ENCODE results near the gene CYP24A1.

CYP24A1 gene

DNA sequence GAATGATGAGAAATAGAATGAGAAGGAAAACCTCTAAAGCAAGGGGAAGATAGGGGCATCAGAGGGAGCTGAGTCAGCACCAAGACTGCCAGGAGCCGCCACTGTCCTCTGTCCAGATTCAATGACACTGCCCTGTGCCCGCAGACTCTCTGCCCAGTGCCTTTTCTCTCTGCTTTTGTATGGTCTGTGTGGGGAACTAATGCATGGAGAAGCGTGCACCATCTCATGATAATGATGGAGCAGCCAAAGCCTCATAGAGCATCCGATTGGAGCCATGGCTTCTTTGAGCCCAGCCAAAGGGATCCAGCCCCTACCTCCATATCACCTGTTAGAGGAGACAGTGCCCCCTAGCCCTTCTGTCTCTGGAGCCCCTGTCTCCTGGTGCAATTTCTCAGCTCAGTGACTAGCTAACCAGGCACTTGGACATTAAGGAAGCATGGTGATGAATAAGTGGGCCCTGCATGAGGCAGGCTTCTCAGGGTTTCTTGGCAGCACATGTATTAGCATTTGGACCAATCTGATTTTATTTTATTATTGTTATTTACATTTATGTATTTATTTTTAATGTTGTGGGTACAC, 27.6 kb upstream of the CYP24A1 start:
- no peak for DNase-seq (ENCODE audit: low spot score)

DNA sequence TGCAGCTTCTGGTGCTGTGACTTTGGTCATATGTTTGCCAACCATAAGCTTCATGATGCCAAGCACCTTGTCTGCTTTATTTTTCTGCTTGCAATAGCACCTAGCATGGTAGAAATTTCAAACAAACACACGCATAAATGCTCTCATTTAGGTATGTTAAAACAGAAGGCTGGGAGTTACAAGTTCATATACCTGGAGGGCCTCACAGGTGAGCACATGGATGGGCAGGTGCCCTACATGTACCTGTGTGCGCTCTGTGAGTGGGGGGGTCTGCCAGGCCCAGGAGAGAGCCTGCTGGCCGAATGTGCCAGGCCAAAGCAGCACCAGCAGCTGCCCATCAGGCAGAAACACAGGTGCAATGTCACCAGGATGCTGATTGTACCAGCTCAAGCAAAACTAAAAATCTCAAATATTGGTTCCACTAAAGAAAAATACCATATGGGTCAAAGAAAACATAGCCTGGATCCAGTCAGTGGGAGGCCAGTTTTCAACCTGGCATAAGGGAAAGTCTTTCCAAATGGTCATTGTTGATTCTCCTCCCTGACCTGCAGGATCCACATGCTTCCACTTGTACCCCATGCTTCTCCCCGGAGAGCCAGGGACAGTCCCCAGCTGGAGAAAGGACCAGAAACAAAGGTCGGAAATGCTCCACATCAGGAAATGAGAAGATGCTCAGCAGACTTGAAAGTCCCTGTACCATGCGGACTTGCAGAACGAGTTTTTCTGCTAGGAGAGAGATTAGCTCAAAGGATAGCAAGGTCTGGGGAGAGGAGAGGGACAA, 26.9 kb upstream of the CYP24A1 start:
- no peak for DNase-seq (ENCODE audit: low spot score)

DNA sequence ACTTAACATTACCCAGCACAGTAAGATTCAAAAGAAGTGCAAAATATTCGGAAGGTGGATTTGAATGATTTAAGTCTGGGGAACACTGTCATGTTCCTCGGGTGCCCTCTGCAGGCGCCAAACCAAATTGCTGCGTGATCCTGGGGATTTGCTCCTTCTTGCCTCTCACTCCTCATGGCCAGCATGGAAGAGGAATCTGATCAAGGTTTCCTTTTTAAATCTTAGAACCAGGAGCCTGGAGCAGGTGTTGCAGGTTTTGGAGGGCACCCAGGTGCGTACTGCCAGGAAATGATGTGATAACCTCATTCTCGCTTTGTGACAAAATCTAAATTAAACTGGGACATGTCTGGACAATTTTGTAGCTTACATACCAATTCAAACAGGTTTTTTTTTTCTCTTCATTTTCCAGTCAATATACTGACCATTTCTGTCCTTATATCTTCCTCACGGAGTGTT, 26.0 kb upstream of the CYP24A1 start:
- DNase-seq (ENCODE audit: low spot score), result peak; percentile 67

DNA sequence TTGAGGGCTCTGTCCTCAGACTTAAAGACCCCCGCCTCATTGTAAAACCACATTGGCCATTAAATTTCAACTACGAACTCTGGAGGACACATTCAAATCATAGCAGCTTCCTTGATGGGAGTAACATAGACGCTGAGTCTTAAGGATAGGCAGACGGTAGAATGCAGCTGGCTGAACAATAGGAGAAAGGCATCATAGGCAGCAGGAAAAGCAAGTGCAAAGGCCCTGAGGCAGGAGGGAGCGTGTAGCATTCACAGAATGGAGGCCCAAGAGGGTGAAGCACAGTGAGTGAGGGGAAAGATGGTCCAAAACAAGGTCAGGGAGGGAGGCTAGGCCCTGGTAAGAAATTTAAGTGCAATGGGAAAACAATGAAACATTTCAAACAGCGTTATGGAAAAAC, 25.5 kb upstream of the CYP24A1 start:
- no peak for DNase-seq (ENCODE audit: low spot score)

DNA sequence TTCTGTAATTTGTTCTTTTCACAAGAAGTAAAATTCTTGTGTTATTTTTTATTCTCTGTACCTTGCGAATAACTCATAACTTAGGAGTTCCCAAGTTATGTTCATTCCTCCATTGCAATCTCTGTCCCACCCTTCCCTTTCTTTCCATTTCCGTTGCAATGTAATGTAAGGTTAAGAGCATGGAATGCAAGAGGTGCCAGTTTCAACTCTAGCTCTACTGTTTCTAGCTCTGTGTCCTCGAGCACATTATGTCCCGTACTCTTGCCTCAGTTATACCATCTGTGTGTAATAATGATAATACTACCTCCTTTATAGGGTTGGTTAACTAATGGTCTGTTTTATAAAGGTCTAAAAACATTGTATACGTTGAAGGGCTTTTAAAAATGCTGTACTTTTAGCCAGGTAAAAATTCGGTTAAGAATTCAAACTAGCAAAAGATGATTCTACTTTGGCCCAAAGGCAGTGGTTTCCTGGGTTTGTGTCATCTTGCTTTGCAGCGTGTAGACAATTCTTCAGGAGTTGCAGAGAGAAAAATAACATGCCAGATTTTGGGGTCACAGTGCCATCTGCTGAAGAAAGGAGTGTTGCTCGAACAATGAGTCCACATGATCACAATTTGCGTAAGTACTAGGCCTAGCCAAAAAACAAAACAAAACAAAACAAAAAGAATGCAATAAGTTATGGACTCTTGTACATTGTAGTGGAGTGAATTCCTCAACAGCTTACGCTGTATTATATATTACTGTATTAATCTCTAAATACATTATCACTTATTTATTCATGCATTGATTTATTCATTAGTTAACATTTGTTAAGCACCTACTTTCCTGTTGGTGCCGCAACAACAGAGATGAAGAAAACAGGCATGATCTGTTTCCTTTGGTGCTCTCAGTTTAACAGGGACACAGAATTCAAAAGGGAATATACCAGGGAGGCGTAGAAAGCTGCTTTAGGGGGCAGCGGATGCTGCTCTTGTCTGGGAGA, 24.1 kb upstream of the CYP24A1 start:
- DNase-seq (ENCODE audit: low spot score), result no peak

DNA sequence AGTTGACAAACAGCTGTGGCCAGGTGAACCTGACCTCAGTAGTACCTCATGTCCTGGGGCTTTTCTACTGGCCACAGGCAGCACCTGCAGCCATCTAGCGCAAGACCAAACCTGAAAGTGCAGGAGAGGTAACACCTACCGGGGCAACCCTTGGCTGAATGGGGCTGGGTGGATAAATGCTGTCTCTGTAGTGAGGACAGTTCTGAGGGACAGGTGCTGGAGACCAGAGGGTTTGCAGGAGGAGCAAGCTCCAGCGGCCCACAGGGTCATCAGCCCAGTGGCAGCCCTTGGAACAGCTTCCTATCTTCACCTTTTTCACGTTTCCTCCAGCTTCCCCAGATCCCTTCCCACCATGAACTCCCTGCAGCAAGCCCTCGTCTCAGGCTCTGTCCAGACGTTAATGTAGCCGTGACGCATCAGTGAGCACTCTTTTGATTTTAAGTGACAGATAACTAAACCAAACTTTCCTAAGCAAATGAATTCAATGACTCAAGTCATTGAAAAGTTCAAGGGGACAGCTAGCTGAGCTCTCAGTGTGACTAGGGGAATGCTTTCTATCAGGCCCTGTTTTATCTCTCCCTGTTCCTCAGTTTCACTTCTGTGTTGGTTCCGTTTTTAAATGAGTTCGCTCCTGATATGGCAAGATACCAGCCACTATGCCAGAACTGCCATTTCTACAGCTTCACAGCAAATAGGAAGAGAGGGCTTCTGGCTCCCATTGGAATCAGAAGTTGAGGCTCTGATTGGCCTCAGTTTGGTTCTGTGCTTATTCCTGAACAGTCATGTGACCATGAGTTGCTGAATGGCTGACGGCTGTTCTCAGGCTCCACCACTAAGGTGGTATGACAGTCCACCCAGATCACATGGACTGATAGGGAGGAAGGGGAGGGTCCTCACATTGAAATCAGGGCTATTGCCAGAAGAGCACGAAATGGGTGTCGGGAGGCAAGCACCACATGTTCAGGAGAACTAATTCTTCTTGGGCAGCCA, 22.0 kb upstream of the CYP24A1 start:
- DNase-seq (ENCODE audit: low spot score), result no peak

DNA sequence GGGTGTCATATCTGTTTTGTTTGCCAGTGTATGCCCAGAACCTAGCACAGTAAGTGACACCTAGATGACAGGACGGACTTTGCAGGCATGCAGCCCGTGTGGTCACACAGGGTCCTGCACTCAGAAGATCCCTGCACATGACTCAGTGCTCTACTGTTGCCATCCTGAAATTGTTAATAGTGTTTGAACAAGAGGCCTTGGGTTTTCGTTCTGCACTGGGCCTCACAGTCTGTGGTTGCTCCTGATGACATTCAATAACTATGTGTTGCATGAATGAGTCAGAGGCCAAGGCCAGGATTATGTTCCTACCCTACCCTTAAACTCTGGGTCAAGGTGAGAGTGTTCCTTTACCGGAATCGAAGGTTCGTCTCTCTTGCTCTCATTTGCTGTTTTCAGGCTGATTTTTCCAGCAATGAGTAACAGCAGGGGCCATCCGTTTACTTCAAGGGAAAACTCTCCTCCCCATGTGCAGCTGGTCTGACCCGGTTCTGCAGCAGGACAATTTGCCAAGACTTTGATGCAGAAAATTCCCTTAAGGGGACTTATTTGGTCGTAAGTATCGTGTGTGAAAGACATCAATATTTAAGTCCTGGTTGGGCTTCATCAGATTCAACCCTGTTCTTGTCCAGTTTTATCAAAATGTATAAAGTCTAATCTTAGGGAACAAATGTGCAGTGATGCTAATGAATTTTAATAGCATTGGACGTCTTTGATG, 21.1 kb upstream of the CYP24A1 start:
- DNase-seq (ENCODE audit: low spot score), result no peak

DNA sequence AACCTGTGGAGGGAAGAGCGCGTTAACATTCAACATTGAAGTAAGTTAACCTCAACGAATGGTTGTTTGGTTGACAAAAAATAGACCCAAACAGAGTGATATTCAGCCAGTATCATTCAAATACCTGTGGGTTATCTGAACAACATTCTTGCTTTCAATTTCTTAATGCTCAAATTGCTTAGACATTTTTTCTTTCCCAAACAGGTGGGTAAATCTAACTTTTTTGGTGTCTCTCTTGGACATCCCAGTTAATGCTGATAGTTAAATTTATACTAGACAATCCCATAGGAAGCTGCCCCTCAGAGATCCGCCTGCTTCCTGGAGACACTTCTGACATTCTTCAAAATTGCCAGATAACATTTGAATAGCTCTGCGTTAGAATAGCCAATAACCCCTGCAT, 20.0 kb upstream of the CYP24A1 start:
- no peak for DNase-seq (ENCODE audit: low spot score)

DNA sequence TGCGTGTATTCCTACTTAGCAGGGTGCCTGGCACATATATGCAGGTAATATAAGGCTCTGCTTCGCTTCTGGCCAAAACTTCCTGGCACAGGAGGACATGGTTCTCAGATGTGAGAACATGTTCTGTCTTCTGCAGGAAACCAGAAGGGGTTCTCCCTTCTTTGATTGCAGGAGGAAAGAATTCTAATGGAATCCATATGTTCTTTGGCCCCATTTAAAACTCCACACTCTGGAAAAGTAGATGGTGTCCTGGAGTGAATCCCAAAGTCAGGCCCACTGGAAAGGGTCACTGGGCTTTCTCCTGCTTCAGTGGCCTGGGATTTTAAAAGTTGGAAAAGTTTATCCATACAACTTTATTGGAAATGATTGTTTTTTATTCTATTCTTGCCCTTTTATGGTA, 16.4 kb upstream of the CYP24A1 start:
- no peak for DNase-seq (ENCODE audit: low spot score)

DNA sequence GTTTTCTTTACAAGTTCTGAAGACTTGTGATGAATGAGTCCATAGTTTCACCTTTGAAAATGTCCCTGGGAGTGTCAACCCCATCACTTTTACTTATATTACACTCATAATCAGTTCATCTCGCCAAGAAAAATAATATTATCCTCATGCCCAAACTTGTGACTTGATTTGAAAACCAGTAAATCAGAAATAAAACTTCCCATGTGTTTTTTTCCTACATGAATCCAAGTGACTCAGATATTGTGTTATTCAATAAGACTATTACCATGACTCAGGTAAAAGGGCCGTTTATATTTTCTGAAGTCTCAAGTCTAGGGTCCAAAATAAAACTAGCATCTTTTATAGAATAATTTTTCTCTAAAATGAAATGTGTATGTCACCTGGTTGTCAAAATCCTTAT, 15.8 kb upstream of the CYP24A1 start:
- no peak for DNase-seq (ENCODE audit: low spot score)

DNA sequence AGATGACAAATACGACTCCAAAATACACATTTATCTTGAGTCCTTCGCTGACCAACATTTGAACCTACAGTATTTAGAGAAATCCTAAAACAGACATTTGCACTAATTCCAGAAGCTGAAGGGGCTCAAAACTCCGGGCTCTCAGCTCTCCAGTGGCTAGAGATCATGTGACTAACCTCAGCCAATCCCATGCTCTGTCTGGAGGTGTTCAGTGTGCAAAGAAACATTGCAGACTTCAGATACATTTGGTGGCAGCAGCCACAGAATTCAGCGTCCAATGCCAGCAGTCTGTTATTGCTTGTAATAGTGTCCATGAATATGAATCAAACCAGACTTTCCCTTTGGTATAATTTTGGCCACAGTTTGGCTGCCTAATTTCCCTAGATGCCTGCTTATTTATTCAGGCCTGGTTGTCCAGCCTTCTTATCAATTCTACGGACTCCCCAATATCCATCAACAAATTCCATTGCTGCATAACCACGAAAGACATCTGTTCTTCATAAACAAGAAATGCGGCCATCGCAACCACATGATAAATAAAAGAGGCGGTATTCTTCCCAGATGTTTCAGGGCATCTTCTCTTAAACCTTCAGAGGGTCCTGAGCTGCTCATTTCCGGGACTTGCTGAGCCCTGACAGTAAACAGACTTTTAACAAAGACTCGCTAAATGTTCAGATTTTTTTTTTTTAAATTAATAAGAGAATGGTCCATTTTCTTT, 14.5 kb upstream of the CYP24A1 start:
- DNase-seq (ENCODE audit: low spot score), result no peak

DNA sequence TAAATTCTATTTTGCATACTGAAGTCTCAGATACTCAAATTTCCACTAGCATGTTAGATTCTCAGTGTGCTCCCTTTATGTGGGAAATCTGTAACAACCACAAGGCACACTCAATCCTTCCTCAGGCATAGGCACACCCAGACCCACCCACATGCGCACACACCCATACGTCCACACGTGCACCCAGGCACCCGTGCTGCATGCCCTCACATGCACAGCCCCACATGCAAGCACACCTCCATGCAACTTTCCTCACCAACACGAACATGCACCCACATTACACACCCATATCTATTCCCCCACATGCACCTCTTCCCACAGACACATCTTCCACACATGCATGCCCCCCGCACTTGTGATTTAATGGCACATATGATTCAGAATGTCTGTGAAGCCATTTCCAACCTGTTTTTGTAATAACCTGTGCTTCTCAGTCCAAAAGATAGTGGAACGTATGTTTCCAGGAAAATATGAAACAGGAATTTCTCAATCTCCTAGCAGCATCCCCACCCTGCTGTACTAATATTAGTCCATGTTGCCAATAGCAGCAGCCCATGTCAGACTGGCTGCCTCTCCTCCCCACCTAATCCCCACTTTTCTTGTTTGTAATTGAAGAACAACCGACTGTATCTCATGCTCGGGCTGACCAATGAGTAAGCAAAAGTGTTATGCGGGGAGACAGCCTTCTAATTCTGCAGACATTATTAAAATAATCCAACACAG, 11.3 kb upstream of the CYP24A1 start:
- DNase-seq (ENCODE audit: low spot score), result no peak

DNA sequence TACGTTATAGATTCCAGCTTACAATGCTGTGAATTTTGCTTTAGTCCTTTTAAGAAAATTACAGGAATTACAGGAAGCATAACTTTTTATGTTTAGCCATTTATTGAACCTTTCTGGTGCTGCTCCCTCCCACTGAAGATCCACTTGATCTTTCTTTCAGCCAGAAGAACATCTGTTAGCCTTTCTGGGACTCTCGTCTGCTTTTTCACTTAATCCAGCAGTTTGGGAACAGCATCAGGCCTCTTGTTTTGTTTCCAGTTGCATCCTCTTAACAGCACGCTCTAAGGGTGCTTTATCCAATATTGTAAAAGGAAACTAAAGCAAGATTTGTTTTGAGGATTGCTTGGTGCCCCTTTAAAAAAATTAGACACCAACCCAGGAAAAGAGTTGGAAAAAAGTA, 10.3 kb upstream of the CYP24A1 start:
- no peak for DNase-seq (ENCODE audit: low spot score)

DNA sequence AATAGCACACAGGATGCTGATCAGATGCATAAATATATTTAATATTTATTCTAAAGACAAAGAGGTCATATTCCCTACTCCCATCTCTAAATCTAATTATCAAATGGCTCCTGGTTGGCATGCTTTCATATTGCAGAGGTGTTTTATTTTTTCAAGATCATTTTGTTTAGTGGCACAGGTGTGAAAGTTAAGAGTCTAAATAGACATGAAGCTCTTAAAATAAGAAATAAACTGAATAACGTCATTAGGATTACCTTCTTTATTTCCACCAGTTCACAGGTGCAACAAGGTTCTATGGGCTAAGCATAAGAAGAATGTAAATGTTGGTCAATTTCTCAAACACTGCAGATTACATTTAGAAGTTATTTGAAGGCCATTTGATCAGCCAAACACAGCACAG, 7.1 kb upstream of the CYP24A1 start:
- no peak for DNase-seq (ENCODE audit: low spot score)

DNA sequence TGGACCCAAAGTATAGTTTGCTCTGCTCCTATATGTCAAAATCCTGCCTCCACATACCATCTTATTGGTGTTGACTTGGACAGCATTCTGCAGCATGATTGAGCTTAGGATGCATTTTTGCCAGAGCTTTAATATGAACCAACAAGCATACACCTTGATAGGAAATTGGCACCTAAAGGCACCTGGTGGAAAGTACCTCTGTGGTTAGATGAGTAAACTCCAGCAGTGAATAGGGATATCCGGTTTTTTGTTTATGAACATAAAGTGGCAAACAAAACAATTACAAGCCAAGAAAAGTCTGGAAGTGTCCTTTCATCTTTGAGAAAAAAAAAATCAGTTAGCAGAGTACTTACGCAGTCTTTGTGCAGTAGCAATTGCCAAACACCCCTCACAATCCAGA, 6.2 kb upstream of the CYP24A1 start:
- no peak for DNase-seq (ENCODE audit: low spot score)

DNA sequence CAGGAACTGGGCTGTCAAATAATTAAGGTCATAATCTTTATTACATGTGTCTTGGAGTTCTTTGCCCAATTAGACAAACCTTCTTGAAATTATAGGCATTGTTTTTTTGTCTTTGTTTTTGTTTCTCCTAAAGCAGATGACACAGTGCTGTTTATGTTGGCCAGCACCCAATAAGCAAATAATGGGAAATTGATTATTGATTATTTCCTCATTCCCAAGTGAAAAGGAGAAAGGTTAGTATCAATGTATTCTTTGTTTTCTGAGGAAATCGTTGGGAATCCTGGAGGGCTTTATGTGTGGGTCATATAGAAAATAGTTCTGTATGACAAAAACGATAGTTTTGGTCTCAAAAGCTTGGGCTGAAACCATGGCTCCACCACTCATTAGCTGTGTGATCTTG, 4.5 kb upstream of the CYP24A1 start:
- DNase-seq (ENCODE audit: low spot score), result no peak

DNA sequence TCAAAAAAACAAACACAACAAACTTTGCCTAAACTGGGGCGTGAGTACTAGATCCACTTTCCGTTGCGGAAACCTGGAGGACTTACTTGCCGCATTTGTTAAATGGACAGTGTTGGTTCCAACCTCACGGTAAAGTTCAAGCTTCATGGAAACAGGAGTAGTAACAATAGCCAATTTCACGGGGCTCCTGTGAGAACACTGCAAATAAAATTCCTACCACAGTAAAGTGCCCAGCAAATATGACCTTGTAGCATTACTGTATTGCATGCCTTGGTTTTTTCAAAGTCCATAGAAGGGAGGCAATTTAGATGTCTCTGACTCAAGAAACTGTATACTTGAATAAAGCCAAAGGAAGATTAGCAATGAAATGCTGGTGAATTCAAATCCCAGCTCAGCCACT, 3.6 kb upstream of the CYP24A1 start:
- DNase-seq (ENCODE audit: low spot score), result no peak

DNA sequence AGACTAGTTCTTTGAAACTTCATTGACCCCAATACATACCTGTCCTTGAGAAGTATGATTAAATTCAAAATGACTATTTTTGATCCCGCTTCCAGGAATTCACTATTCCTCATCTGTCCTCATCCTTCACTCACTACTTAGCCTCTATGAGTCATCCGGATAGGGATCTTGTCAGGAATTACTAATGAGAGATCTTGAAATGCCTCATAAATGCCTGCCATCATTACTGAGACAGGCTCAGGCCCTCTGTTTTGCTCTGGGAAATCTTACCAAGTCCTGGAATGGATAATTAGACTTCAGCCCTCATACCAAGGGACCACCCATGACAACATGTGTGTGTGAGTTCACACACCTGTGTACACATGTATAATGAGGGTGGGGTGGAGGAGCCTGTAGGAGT, 2.8 kb upstream of the CYP24A1 start:
- no peak for DNase-seq (ENCODE audit: low spot score)

DNA sequence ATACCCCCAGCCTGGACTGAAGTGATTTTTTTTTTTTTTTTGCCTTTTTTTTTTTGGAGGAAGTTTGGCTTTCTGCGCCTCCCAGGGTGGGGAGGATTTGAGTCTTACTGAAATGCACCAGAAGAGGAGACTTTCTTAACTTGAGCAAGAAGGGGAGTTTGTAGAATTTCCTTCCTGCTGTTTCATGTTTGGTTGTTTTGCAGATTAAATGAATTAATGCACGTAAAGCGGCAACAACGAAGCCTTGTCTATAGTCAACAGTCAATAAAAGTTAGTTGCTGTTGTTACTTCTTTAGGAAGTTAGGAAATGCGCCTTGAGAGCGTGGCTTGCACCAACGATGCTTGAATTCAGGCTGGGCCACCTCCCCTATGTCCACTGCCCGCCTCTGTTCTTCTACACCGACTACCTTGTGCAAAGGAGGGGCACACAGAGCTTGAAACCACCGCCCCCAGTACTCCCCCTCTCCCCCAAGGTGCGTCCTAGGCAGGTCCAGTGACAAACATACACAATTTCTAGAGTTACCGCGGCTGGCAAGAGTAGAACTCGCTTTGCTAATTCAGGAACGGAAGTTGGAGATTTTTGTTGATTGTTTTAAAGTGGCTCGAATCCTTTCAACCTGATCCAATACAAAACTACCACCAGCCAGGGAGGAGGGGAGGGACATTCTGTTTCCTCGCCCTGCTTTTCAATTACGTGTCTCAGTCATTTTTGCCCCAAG, 830 bp upstream of the CYP24A1 start:
- DNase-seq (ENCODE audit: low spot score), result no peak

Measured in iPS-NIHi11 (cell line).